ENCODE measurements around the gene SCAF1.

Gene SCAF1

DNA sequence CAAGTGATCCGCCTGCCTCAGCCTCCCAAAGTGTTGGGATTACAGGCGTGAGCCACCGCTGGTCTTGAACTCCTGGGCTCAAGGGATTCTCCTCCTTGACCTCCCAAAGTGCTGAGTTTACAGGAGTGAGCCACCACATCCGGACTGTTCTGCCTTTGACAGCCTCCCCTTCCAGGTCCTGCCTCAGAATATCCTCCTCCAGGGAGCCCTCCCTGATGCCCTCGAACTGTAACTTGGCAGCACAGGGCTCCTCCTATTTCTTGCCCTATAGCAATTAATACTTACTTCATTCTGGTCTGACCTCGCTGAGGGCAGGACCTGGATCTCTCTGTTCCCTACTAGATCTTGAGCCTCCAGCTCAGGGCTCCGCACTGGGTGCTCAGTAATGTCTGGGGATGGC lies 54.9 kb downstream of the SCAF1 start:
- no peak for TF ChIP-seq ZFX (IDR thresholded peaks at IDR 0.05; ENCODE audit: borderline replicate concordance)
- TF ChIP-seq, protein P1, sequence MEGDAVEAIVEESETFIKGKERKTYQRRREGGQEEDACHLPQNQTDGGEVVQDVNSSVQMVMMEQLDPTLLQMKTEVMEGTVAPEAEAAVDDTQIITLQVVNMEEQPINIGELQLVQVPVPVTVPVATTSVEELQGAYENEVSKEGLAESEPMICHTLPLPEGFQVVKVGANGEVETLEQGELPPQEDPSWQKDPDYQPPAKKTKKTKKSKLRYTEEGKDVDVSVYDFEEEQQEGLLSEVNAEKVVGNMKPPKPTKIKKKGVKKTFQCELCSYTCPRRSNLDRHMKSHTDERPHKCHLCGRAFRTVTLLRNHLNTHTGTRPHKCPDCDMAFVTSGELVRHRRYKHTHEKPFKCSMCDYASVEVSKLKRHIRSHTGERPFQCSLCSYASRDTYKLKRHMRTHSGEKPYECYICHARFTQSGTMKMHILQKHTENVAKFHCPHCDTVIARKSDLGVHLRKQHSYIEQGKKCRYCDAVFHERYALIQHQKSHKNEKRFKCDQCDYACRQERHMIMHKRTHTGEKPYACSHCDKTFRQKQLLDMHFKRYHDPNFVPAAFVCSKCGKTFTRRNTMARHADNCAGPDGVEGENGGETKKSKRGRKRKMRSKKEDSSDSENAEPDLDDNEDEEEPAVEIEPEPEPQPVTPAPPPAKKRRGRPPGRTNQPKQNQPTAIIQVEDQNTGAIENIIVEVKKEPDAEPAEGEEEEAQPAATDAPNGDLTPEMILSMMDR (IDR thresholded peaks at IDR 0.05) = no peak
- H3K27ac ChIP-seq = no peak overlapping the region

DNA sequence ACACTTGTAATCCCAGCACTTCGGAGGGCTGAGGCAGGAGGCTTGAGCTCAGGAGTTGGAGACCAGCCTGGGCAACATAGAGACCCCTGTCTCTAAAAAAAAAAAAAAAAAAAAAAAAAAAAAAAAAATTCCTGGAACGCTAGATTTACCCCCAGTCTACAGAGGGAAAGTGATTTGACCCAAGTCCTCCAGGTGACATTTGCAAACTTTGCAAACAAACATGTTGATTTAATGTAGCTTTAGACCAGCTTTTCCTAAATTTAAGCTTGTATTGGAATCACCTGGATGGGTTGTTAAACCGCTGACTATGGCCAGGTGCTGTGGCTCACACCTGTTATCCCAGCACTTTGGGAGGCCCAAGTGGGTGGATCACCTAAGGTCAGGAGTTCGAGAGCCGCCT lies 57.4 kb downstream of the SCAF1 start:
- TF ChIP-seq ZFX (IDR thresholded peaks at IDR 0.05; ENCODE audit: borderline replicate concordance) = no peak
- TF ChIP-seq, protein P1 (IDR thresholded peaks at IDR 0.05) = no peak
- no peak overlapping the region for H3K27ac ChIP-seq

DNA sequence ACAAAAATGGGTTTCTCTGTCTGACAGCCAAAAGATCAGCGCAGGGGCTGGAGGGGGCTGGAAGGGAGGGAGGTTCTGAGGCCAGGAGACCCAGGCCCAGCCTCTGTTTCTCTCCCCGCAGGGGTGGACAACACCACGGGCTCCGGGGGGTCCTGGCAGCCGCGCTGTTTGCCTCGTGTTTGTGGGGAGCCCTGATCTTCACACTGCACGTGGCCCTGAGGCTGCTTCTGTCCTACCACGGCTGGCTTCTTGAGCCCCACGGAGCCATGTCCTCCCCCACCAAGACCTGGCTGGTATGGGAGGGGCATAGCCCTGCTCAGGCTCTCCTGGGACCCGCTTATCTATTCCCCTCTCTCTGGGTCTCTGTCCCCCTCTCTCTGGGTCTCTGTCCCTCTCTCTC lies 58.6 kb downstream of the SCAF1 start:
- no peak overlapping the region for H3K27ac ChIP-seq
- TF ChIP-seq ZFX (IDR thresholded peaks at IDR 0.05; ENCODE audit: borderline replicate concordance) = no peak
- TF ChIP-seq, protein P1 (IDR thresholded peaks at IDR 0.05) = no peak

DNA sequence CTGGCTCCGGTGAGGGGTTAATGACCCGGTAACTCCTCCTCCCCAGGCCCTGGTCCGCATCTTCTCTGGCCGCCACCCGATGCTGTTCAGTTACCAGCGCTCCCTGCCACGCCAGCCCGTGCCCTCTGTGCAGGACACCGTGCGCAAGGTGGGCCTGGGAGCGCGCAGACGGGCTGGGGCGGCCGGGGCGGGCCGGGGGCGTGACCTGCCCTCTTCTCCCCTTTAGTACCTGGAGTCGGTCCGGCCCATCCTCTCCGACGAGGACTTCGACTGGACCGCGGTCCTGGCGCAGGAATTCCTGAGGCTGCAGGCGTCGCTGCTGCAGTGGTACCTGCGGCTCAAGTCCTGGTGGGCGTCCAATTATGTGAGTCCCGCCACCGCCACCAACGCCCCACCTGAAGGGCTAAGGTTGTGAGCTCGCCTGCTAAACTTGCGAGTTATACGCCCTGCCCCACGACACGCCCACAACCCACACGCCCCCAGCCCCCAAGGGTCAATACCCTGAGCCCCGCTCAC lies 59.3 kb downstream of the SCAF1 start:
- H3K27ac ChIP-seq = no peak overlapping the region

DNA sequence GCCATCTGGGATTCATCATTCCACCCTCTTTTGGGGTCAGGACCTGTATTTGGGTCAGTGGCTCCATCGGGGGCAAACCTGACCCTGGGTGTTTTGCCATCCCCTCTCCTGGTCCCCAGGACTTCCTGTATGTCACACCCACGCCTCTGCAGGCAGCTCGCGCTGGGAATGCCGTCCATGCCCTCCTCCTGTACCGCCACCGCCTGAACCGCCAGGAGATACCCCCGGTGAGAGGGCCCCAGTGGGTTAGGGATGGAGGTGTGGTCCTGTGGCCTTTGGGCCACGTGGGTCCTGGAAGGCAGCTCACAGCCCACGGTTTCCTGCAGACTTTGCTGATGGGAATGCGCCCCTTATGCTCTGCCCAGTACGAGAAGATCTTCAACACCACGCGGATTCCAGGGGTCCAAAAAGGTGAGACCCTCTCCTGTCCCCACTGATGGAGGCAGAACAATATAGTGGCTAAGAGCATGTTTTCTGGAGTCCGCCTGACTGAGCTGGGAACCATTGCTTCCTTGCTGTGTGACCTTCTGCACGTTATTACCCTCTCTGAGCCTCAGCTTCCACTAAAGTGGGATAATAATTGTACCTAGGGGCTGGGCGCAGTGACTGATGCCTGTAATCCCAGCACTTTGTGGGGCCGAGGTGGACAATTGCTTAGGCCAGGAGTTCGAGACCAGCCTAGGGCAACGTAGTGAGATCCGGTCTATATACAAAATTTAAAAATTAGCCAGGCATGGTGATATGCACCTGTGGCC lies 63.1 kb downstream of the SCAF1 start:
- TF ChIP-seq, protein P1 (IDR thresholded peaks at IDR 0.05) = no peak
- no peak for TF ChIP-seq ZFX (IDR thresholded peaks at IDR 0.05; ENCODE audit: borderline replicate concordance)

More for the DNA sequence above, 59.3 kb downstream of the SCAF1 start:
- TF ChIP-seq ZFX (IDR thresholded peaks at IDR 0.05; ENCODE audit: borderline replicate concordance) = no peak
- TF ChIP-seq, protein P1 (IDR thresholded peaks at IDR 0.05) = no peak

DNA sequence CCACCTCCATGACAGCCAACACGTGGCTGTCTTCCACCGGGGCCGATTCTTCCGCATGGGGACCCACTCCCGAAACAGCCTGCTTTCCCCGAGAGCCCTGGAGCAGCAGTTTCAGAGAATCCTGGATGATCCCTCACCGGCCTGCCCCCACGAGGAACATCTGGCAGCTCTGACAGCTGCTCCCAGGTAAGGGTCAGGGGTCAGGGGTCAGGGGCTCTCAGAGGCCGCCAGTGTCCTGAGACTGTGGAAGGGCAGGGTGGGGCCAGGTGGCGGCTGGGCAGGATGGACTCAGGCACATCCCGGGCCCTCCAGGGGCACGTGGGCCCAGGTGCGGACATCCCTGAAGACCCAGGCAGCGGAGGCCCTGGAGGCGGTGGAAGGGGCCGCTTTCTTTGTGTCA lies 63.9 kb downstream of the SCAF1 start:
- TF ChIP-seq ZFX (IDR thresholded peaks at IDR 0.05; ENCODE audit: borderline replicate concordance) = no peak
- TF ChIP-seq, protein P1 (IDR thresholded peaks at IDR 0.05) = no peak
- no peak overlapping the region for H3K27ac ChIP-seq

More for the DNA sequence above, 63.1 kb downstream of the SCAF1 start:
- H3K27ac ChIP-seq = no peak overlapping the region
